Measurements from ENCODE around the gene CMIP. TPM values are rescaled to one million over a fixed set of nuclear protein-coding genes. Genes with fewer than 3 reads are reported as not detected.

Gene CMIP
- polyA plus RNA-seq, 1 experiment = 4.9 TPM

DNA sequence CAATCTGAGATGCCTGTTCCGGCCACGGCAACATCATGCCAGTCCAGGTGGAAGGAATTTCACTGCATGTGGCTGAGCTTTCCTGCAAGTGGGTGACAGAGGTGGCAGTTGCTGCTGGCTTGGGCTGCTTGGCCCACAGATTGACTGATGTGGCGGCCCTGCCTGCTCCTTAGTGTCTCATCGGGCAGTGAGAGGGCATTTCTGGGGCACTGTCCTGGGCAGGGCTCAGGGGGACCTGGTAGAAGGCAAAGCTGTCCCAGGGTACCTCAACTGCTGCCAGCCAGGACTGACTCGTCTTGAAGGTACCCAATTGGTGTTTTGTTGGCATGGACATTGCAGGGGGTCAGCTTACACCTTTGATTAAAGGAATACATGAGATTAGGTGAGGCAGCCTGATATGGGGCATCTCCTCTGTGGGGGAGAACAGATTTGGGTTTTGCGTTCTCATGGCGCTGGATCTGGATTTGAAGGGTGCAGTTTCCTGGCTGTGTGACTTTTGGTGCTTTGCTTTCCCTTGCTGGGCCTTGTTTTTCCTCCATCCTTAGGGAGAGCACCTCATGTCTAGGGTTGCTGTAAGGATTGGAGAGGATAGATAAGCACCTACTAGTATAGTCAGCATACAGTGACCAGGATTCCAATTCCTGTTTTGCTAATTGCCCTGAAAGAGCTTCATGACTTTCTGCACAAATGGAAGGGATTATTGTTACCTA lies 5.4 kb downstream of the CMIP start:
- Histone ChIP-seq H3K27me3 (ENCODE audit: control insufficient read depth, insufficient read depth, low read length) (no peaks in the 10 kb centered on the region), H3K36me3 (ENCODE audit: control insufficient read depth, insufficient read depth, low read length) (no peaks in the 10 kb centered on the region), H3K4me3 (ENCODE audit: low read depth, low read length) (no peak overlapping the region)
- TF ChIP-seq, protein P1, sequence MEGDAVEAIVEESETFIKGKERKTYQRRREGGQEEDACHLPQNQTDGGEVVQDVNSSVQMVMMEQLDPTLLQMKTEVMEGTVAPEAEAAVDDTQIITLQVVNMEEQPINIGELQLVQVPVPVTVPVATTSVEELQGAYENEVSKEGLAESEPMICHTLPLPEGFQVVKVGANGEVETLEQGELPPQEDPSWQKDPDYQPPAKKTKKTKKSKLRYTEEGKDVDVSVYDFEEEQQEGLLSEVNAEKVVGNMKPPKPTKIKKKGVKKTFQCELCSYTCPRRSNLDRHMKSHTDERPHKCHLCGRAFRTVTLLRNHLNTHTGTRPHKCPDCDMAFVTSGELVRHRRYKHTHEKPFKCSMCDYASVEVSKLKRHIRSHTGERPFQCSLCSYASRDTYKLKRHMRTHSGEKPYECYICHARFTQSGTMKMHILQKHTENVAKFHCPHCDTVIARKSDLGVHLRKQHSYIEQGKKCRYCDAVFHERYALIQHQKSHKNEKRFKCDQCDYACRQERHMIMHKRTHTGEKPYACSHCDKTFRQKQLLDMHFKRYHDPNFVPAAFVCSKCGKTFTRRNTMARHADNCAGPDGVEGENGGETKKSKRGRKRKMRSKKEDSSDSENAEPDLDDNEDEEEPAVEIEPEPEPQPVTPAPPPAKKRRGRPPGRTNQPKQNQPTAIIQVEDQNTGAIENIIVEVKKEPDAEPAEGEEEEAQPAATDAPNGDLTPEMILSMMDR (IDR thresholded peaks at IDR 0.05; ENCODE audit: insufficient read depth, low read depth, low read length) = no peak
- ChIA-PET POLR2A (no interaction called here), CTCF (interaction anchor here (0.6 to 1.1 kb wide), 2 partner anchors 22 to 134 kb away, joined by 3 read pairs; no protein-coding TSS in a partner anchor)
- no peak for DNase-seq (ENCODE audit: low read depth)

DNA sequence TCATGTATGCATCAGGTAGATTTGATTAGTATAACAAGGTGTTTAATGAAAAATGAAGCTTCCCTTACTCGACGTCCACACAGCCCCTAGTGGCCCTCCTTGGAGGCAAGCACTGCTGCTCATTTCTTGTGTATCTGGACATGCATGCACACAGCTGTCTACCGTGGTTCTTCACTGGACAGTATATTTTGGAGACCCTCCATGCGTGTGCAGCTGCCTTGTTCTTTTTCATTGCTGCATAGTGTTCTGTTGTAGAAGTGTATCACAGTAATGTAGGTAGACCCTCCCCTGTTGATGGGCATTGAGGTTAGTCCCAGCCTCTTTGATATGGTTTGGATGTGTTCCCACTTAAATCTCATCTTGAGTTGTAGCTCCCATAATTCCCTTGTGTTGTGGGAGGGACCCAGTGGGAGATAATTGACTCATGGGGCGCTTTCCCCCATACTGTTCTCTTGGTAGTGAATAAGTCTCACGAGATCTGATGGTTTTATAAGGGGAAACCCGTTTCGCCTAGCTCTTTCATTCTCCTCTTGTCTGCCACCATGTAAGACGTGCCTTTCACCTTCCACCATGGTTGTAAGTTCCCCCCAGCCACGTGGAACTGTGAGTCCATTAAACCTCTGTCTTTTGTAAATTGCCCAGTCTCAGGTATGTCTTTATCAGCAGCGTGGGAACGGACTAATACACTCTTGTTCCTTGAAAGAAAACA lies 6.3 kb downstream of the CMIP start:
- DNase-seq (ENCODE audit: low read depth) = no peak
- ChIA-PET POLR2A (no interaction called here), CTCF (interaction anchor here (1.1 kb wide), 1 partner anchor 21 kb away, joined by 3 read pairs; no protein-coding TSS in a partner anchor)
- H3K36me3 ChIP-seq (ENCODE audit: control insufficient read depth, insufficient read depth, low read length) = no peaks in the 10 kb centered on the region
- TF ChIP-seq, protein P1 (IDR thresholded peaks at IDR 0.05; ENCODE audit: insufficient read depth, low read depth, low read length) = no peak
- H3K4me3 ChIP-seq (ENCODE audit: low read depth, low read length) = no peak overlapping the region
- no peaks in the 10 kb centered on the region for H3K27me3 ChIP-seq (ENCODE audit: control insufficient read depth, insufficient read depth, low read length)

GRCh38 chr16:81451753-81452680 lies 7.4 kb downstream of the CMIP start:
- CTCF ChIA-PET = no interaction called here
- H3K27me3 ChIP-seq (ENCODE audit: control insufficient read depth, insufficient read depth, low read length) = no peaks in the 10 kb centered on the region
- DNase-seq (ENCODE audit: low read depth) = no peak
- TF ChIP-seq, protein P1 (IDR thresholded peaks at IDR 0.05; ENCODE audit: insufficient read depth, low read depth, low read length) = no peak
- POLR2A ChIA-PET = no interaction called here
- H3K4me3 ChIP-seq (ENCODE audit: low read depth, low read length) = no peak overlapping the region
- no peaks in the 10 kb centered on the region for H3K36me3 ChIP-seq (ENCODE audit: control insufficient read depth, insufficient read depth, low read length)

DNA sequence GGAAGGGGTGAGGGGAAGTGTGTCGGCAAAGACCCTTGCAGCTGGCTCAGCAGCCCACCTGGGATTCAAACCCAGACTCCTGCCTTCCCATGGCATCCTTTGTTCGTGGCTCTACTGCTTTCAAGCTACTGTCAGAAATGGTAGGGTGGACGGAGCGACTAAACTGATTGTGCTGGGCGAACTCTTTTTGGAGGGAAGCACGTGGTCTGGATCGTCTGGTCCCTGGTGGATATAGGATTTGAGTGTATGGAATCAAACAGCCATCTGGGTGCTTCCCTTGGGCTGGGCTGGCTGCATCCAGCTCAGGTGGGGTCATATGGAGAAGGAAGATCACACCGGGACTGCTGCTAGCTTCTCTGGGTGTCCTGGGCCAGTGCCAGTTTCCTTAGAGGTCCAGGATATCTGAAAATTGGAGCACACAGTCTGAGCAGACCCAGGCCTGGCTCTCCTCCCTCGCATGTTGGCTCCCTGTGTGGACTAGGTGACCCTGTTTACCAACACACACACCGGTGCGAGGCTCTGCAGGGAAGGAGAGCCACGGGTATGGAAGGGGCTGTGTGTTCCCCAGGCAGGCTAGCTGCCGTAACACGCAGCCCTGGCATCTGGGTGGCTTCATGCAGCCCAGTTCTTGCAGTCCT lies 8.6 kb downstream of the CMIP start:
- TF ChIP-seq, protein P1 (IDR thresholded peaks at IDR 0.05; ENCODE audit: insufficient read depth, low read depth, low read length) = no peak
- DNase-seq (ENCODE audit: low read depth) = no peak
- ChIA-PET CTCF (no interaction called here), POLR2A (no interaction called here)
- no peak overlapping the region for H3K4me3 ChIP-seq (ENCODE audit: low read depth, low read length)
- no peaks in the 10 kb centered on the region for H3K27me3 ChIP-seq (ENCODE audit: control insufficient read depth, insufficient read depth, low read length)
- no peaks in the 10 kb centered on the region for H3K36me3 ChIP-seq (ENCODE audit: control insufficient read depth, insufficient read depth, low read length)
